B cell (primary cell): ENCODE data around the gene OASL. TPM values are rescaled to one million over a fixed set of nuclear protein-coding genes. Genes with fewer than 3 reads are reported as not detected.

Source experiments
- ATAC-seq: fragments of 200-7000 bp; cut with Tn5 transposase; one replicate; pipeline ENCODE4 v1.10.0; 2021; ENCODE audit warnings: low read depth, mild to moderate bottlenecking, moderate number of reproducible peaks, moderate library complexity
- CTCF ChIA-PET: fragments of 350-600 bp; sonication (Branson Sonifier 250); formaldehyde crosslinking; loops from one replicate; lab custom pipeline; 2021; ENCODE audit warnings: antibody characterized with exemption, inconsistent platforms; lab: Charles Lee
- POLR2A ChIA-PET: fragments of 350-600 bp; sonication (Branson Sonifier 250); formaldehyde crosslinking; loops from one replicate; lab custom pipeline; 2021; ENCODE audit warnings: antibody characterized with exemption; lab: Charles Lee
- DNase-seq: peaks from one replicate; pipeline ENCODE4 v3.0.0; 2013
- H2AFZ ChIP-seq: 2 replicates; pipeline ENCODE4 v1.6.1; 2012; ENCODE audit warnings: mild to moderate bottlenecking, low read depth, low read length; ENCODE audit not compliant: insufficient read depth, poor library complexity, severe bottlenecking
- H3K27ac ChIP-seq, 2 donors: 1 replicate in 1 of 2; 2 replicates in 1 of 2; pipeline ENCODE4 v1.5.1; 2012 to 2013; ENCODE audit warnings: low read length in 2 of 2, mild to moderate bottlenecking in 2 of 2, moderate library complexity in 1 of 2
- H3K27me3 ChIP-seq, 4 experiments: fragments of 200-600 bp in 1 of 4; sonication (generic) in 1 of 4; replicated peaks in 1 of 4; 1 replicate in 2 of 4; 2 replicates in 2 of 4; pipeline versions ENCODE4 v1.6.1 to v1.7.0; 2013 to 2016; ENCODE audit warnings: low read length in 3 of 4, mild to moderate bottlenecking in 2 of 4, mixed read lengths in 1 of 4, moderate library complexity in 1 of 4; ENCODE audit not compliant: insufficient read depth in 4 of 4, control insufficient read depth in 3 of 4; ENCODE audit errors: control extremely low read depth in 1 of 4
- H3K36me3 ChIP-seq, 2 experiments: replicated peaks in 1 of 2; 1 replicate in 1 of 2; 2 replicates in 1 of 2; pipeline versions ENCODE4 v1.6.1 to v1.7.1; 2013; ENCODE audit warnings: low read length in 1 of 2; ENCODE audit not compliant: insufficient read depth in 2 of 2, control insufficient read depth in 1 of 2; ENCODE audit errors: control extremely low read depth in 1 of 2, extremely low read depth in 1 of 2
- H3K4me1 ChIP-seq, 2 donors: fragments of 200-600 bp in 1 of 2; sonication (generic) in 1 of 2; 1 replicate in 1 of 2; 2 replicates in 1 of 2; pipeline versions ENCODE4 v1.5.1 to v1.6.1; 2013 to 2017; ENCODE audit warnings: low read length in 2 of 2; ENCODE audit not compliant: control insufficient read depth in 2 of 2, insufficient read depth in 2 of 2
- H3K4me2 ChIP-seq: replicated peaks from 2 replicates; pipeline ENCODE3; 2012; ENCODE audit warnings: mild to moderate bottlenecking, low read depth, low read length; ENCODE audit not compliant: poor library complexity, severe bottlenecking
- H3K4me3 ChIP-seq, 5 experiments: fragments of 200-600 bp in 1 of 5; sonication (generic) in 1 of 5; 1 replicate in 3 of 5; 2 replicates in 2 of 5; pipeline versions ENCODE4 v1.5.1 to v1.7.0; 2011 to 2016; ENCODE audit warnings: low read length in 4 of 5, mild to moderate bottlenecking in 4 of 5, low read depth in 2 of 5, control low read depth in 1 of 5, moderate library complexity in 1 of 5; ENCODE audit not compliant: insufficient read depth in 1 of 5; ENCODE audit errors: control extremely low read depth in 1 of 5, extremely low read depth in 1 of 5
- H3K79me2 ChIP-seq: fragments of 200-600 bp; sonication (generic); one replicate; pipeline ENCODE4 v1.6.0; 2016; ENCODE audit warnings: low read length; ENCODE audit not compliant: control insufficient read depth, insufficient read depth
- H3K9ac ChIP-seq: fragments of 200-600 bp; sonication (generic); 2 replicates; pipeline ENCODE4 v1.6.1; 2017; ENCODE audit warnings: mild to moderate bottlenecking, low read length, moderate library complexity
- H3K9me3 ChIP-seq, 3 donors: one replicate each; pipeline versions ENCODE4 v1.6.1 to v1.7.1; 2013; ENCODE audit warnings: low read length in 2 of 3; ENCODE audit not compliant: control insufficient read depth in 2 of 3, insufficient read depth in 1 of 3; ENCODE audit errors: control extremely low read depth in 1 of 3
- H4K20me1 ChIP-seq: 2 replicates; pipeline ENCODE4 v1.6.0; 2012; ENCODE audit warnings: mild to moderate bottlenecking, low read length; ENCODE audit not compliant: insufficient read depth, control insufficient read depth, poor library complexity, severe bottlenecking
- H3K27ac Mint-ChIP-seq: one replicate; pipeline ENCODE4 v1.8.0; 2021; ENCODE audit warnings: mixed read lengths
- H3K27me3 Mint-ChIP-seq: one replicate; pipeline ENCODE4 v1.8.0; 2021; ENCODE audit warnings: mixed read lengths
- H3K4me1 Mint-ChIP-seq: one replicate; pipeline ENCODE4 v1.8.0; 2021; ENCODE audit warnings: mixed read lengths
- H3K4me3 Mint-ChIP-seq: one replicate; pipeline ENCODE4 v1.8.0; 2021; ENCODE audit warnings: mixed read lengths
- H3K9me3 Mint-ChIP-seq: one replicate; pipeline ENCODE4 v1.8.0; 2022; ENCODE audit warnings: mixed read lengths; ENCODE audit not compliant: insufficient read depth
- CTCF ChIP-seq: fragments of 200-600 bp; IDR thresholded peaks from one replicate; pipeline ENCODE4 v1.8.0; 2022; ENCODE audit warnings: antibody characterized with exemption, mild to moderate bottlenecking
- EZH2 ChIP-seq: IDR thresholded peaks from 2 replicates; pipeline ENCODE4 v1.6.1; 2012; ENCODE audit warnings: borderline replicate concordance, low read depth, mild to moderate bottlenecking, moderate library complexity, low read length; ENCODE audit not compliant: insufficient read depth, poor library complexity, severe bottlenecking
- WGBS: methylation state at CpG from one replicate; pipeline ENCODE4 v1.1.5; 2013; ENCODE audit warnings: missing lambda C conversion rate; ENCODE audit not compliant: insufficient coverage; 5-methylcytosine and 5-hydroxymethylcytosine counted together
- intact Hi-C: fragments of 100-400 bp; cut with micrococcal nuclease; formaldehyde crosslinking; loops from one replicate; pipeline ENCODE4 v1.10.0; 2022
- polyA plus RNA-seq: library from polyadenylated mRNA; depleted of rRNA; stranded (reverse); fragments of >200 nt; gene quantifications from 2 replicates; pipeline ENCODE4 v1.2.3, GENCODE V29; 2012
- total RNA-seq, 2 donors: library from RNA; stranded (reverse); fragments of 120-200 nt in 1 of 2; gene quantifications; 1 replicate in 1 of 2; 2 replicates in 1 of 2; pipeline versions ENCODE4 v1.2.3 to v1.2.4, GENCODE V29; 2013 to 2022

OASL gene
- total and polyA plus RNA-seq, 2 donors (not counting 1 experiment from before 2014, with no cell fraction given), result 0.18 to 1.1 TPM

- H3K9me3 ChIP-seq, result no peaks in the 10 kb centered on the region
- peaks cover 1 to 30% of the 10 kb centered on the region in 2 experiments for H3K36me3 ChIP-seq
- DNase-seq, result no peak
- H3K4me1 ChIP-seq, result no peaks in the 10 kb centered on the region
- no peak overlapping the region for H3K9ac ChIP-seq
- no peak for TF ChIP-seq CTCF
- TF ChIP-seq EZH2, result no peak
- ChIA-PET CTCF (no interaction called here), POLR2A (no interaction called here)
- no peak overlapping the region for H2AFZ ChIP-seq
- H3K4me3 ChIP-seq, result no peak overlapping the region
- H3K27me3 ChIP-seq, result peaks cover 0 to 3% (median 0%) of the 10 kb centered on the region in 4 experiments
- Mint-ChIP-seq H3K4me3 (no peak overlapping the region), H3K9me3 (no peaks in the 10 kb centered on the region), H3K27ac (no peak overlapping the region), H3K27me3 (no peaks in the 10 kb centered on the region), H3K4me1 (no peaks in the 10 kb centered on the region)
- no peaks in the 10 kb centered on the region for H4K20me1 ChIP-seq
- no peak overlapping the region for H3K4me2 ChIP-seq
- intact Hi-C loops, result no loop called here
- H3K27ac ChIP-seq, result no peak overlapping the region
- no peaks in the 10 kb centered on the region for H3K79me2 ChIP-seq
- no peak for ATAC-seq
- 98% methylated on average over 16 of the region's 16 CpGs for WGBS
Measured at GRCh38 chr12:121001841-121002483, 37.1 kb downstream of the OASL start.

- H3K27me3 Mint-ChIP-seq, result no peaks in the 10 kb centered on the region
- H4K20me1 ChIP-seq, result no peaks in the 10 kb centered on the region
- no peak overlapping the region for H3K9ac ChIP-seq
- H3K4me2 ChIP-seq, result no peak overlapping the region
- 59% methylated on average over 9 of the region's 11 CpGs for WGBS
- no peak overlapping the region for H3K4me3 Mint-ChIP-seq
- ATAC-seq, result no peak
- H3K36me3 ChIP-seq, result peaks cover 1 to 26% of the 10 kb centered on the region in 2 experiments
- no peak overlapping the region for H3K4me3 ChIP-seq
- H3K4me1 ChIP-seq, result no peaks in the 10 kb centered on the region
- H3K79me2 ChIP-seq, result no peaks in the 10 kb centered on the region
- POLR2A ChIA-PET, result no interaction called here
- DNase-seq, result no peak
- TF ChIP-seq EZH2, result no peak
- TF ChIP-seq CTCF, result no peak
- H3K9me3 Mint-ChIP-seq, result no peaks in the 10 kb centered on the region
- H3K27ac ChIP-seq, result no peak overlapping the region
- CTCF ChIA-PET, result no interaction called here
- H3K27me3 ChIP-seq, result peaks cover 0 to 4% (median 0%) of the 10 kb centered on the region in 4 experiments
- intact Hi-C loops, result no loop called here
- H2AFZ ChIP-seq, result no peak overlapping the region
- H3K9me3 ChIP-seq, result peaks cover 0 to 4% (median 0%) of the 10 kb centered on the region in 3 donors
- no peaks in the 10 kb centered on the region for H3K4me1 Mint-ChIP-seq
- no peak overlapping the region for H3K27ac Mint-ChIP-seq
Measured at GRCh38 chr12:121001060-121001459, 38.0 kb downstream of the OASL start.
